Stimulated activated CD8-positive, alpha-beta memory T cell treated with anti-CD3 and anti-CD28 coated beads, Interleukin-12 subunit alpha, Interleukin-12 subunit beta, amount 100 ng/mL, for 4 hours (primary cell): ENCODE data around the gene ETV5.

Experiments used
- DNase-seq: peaks from one replicate; pipeline ENCODE4 v3.0.0-alpha.2; 2020; ENCODE audit warnings: low read depth

The ETV5 gene

GRCh38 chr3:186123012-186123411 is 14.1 kb upstream of the ETV5 start:
- no peak for DNase-seq

DNA sequence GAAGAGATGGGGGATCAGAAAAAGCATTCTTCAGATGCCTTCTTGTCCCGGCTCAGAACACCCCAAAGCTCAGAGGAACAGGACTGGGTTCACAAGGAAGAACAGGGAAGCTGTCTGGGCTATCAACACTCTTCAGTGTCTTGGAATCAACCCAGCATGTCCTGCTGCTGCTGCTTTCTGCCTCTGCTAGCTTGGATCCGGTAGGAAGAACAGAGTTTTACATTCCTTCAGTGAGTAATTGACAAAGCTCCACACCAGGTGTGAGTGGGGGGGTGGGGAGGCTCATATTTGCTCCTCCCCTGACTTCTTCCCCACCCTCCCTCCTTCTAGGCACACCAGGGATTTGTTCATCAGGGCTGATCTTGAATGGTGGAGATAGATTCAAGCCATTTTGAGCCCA is 13.1 kb upstream of the ETV5 start:
- no peak for DNase-seq

DNA sequence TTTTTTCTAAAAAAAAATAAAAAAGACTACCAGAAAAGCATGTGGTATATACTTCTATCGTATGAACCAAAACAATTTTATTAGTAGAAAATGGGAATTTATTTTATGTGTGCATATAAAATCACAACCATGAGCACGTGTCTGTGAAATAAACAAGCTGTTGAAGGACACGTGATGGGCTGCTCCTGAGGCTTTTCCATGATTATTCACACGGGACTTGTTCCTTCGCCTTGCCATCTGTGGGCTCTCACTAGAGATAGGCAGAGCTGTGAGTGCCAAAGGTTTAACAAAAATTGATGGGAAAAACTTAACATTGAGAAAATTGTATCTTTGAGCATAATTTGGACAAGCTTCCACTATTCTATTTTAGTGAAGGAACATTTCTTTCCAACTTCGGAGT is 12.4 kb upstream of the ETV5 start:
- no peak for DNase-seq

DNA sequence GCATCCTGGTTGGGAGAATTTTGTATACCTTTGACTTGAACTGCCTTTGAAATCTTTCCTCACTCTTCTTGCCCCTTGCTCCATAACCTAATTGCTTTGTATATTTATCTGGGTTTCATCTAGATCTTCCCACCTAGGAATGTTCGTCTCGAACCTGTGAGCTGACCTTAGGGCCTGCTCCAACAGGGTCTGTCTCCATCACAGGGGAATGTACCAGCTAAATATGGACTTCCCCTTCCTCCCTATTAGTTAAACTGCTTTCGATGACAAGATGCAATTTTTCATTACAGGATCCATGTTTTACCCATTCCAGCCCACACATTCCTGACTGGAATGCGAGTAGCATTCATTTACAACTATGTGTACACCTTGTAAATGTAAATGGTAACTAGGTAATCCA is 10.6 kb upstream of the ETV5 start:
- no peak for DNase-seq

- no peak for DNase-seq
These were observed 9.8 kb upstream of the ETV5 start for GRCh38 chr3:186118692-186119091.

- no peak for DNase-seq
These were observed 8.7 kb upstream of the ETV5 start for GRCh38 chr3:186117521-186118134.

GRCh38 chr3:186115239-186115996 is 6.5 kb upstream of the ETV5 start:
- DNase-seq, result no peak

DNA sequence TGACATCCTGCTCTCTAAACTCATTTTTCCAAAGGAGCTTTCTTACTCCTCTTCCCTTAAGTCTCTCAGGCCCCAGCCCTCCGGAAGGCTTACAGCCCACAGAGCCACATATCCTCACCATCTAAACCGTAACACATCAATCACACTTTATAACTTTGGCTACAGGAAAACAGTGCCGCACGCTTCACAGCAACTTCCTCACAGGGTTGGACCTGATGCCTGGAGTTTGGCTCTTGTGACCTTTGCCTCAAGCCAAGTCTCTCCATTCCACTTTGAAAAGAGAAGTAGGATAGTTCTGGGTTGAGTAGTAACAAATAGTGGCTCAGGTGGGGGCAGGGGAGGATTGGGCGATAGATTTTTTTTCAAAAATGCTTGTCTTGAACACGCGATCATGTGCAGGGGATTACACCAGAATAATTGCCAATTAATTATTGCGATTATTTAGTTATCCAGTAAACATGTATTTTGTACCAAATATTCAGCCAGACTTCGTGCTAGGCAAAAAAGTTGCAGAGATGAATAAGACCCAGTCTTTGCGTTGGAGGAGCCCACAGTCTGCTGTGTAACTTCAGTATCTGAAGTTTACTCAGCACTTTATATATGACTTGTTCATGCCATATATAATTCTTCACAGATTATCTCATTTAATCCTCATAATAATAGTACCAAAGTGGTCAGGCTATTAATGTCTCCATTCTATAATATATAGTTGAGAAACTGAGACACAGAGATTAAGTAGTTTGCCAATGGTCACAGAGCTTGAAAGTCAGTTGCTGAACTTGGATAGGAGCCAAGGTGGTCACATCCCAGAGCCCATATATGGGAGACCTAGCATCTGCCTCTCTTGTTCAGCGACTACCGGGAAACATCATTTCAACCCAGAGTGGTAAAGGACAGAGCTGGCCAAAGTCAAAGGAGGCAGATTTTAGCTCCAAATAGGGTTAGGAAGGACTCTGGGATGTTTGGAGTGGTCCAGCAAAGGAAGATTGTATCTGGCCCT is 2.4 kb upstream of the ETV5 start:
- no peak for DNase-seq

GRCh38 chr3:186109897-186110803 is 1.3 kb upstream of the ETV5 start:
- no peak for DNase-seq

GRCh38 chr3:186108106-186108940 is 566 bp downstream of the ETV5 start:
- no peak for DNase-seq

DNA sequence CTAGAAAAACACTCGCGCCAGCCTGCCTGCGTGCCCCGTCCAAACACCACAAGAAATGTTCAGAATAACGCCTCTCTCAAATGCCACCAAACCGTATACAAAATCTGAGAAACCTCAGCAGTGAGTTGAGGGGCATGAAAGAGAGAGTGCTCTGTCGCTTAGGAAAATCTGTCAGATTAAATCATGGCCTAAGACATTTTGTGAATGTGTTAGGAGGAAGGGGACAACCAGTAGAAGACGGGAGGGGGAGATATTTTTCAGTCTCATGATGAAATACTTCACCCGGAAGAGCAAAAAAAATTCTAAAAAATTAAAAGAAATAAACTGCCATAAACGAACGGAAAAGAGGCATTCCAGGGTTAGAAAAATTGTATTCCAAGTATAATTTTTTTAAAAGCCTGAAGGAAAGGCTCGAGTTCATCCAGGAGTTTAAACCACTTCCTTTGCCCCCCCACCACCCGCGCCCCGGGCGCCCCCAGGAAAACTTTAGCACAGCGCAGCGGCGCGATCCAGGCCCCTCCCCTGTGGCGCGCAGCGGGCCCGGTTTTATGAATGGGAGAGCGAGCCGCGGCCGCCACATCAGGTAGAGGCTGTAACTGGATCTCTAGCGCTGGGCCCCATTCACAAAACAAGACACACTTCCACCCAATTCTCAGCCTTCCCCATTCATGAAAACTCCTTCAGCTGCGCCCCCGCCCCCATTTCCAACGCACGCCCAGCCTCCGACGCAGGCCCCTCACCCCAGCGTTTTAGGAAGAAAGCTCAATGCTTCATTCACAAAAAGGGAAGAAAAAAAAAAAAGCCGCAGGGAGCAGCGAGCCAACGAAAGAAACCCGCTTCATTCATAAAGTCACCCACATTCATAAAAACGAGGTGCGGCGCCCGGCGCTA is 1.4 kb downstream of the ETV5 start:
- peak; percentile 12 for DNase-seq

- no peak for DNase-seq
These were observed 3.3 kb downstream of the ETV5 start for GRCh38 chr3:186105543-186105942.

GRCh38 chr3:186102687-186103086 is 6.2 kb downstream of the ETV5 start:
- DNase-seq, result no peak

DNA sequence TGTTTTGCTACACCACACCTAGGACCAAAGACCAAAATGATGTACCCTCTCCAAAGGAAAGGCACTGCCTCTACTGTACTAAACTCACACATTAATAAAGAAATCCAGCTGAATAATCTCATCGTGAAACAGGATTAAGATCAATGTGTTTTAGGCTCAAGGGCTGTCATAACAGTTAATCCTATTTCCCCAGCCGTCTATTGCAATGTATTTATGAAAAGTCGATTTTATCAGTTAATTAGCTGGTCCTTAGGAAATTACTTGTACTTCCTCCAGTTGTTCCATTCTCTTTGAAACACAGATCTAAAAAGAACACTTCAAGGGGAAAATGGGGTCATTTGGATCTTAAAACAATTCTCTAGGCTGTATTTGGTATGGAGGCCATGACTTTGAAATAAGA is 8.5 kb downstream of the ETV5 start:
- DNase-seq, result no peak

DNA sequence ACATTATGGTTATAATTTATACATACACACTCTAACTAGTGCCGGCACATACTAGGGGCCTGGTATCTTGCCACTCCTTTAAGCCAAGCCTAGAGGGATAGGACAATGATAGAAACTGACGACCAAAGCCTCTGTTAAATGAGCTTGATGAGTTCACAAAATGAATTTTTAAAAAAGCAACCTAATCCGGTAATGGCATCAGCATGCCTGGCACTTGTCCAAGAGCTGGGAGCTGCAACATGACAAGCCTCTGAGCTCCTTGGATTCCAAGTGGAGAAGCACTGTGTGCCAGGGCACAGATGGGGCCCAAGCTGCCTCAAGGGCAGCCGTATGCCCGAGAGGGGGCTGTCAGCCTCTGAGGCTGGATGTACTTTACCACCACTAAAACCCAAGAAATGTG is 9.7 kb downstream of the ETV5 start:
- no peak for DNase-seq

- DNase-seq, result no peak
These were observed 10.1 kb downstream of the ETV5 start for GRCh38 chr3:186098740-186099139.

DNA sequence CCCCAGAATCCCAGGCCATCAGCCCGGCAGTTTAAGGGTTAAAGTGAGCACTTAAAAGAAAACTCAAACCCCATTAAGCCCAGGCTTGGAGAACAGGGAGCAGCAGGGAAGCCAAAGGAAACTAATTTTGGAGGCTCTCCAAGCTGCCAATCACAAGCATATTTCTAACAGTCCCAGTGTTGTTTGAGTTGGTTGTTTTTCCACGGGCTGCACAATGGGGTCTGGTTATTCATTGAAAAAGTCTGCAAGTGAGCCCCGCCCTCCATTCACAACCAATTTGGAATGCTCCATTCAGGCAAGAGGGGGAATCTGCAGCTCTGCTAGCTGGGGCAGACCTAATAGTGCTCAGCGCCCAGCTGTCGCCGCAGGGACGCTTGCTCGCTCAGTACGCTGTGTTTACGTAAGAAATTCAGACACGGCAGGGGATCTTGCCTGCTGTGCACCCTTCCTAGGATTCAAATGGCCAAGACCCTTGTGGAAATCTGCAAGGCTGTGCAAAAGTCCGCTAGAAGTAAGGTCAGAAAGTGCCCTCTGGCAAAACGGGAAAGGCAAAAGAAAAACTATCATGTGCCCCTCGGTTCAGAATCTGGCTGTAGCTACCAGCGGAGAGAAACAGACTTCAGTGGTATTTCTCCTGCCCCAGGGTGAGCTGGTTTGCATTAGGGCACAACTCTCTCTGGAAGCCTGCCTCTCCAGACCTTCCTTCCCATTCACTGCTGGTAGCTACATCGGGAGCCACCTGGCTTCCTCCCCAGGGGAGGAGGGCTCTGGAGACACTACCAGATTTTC is 11.0 kb downstream of the ETV5 start:
- no peak for DNase-seq

DNA sequence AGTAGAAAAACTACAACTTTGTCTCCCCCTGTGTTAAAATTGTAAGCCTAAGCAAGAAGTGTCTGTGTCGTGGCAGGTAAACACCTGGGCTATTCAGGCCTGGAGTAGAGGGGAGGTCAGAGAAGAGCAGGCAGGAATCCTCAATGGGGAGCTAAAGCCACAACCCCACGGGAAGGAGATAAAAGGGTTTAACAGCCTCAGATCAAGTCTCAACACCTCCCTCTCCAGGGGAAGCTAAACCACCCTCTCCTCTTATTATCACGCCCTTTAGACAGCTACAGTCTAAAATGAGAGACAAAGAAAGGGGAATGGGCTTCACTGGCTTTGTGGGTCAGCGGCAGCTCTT is 11.6 kb downstream of the ETV5 start:
- DNase-seq, result no peak

DNA sequence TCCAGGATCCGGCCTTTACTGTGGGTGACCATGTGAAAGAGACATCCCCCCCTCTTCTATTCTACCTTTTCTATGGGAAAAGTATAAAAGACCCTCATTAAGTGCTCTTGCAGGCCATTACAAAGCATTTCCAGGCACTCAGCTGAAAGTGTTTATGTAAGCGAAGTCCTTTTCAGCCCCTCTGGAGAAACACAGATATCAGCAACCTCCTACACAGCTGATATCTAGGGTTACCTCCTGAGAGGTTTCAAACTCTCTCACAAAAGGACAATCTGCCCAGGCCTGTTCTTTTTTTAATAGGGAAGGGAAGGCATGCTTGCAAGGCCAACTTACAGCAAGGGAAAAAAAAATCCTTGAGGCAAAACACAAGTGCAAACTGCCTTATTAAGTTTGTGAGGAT is 12.6 kb downstream of the ETV5 start:
- DNase-seq, result no peak
